ENCODE measurements around the gene LIPC.

Gene LIPC

DNA sequence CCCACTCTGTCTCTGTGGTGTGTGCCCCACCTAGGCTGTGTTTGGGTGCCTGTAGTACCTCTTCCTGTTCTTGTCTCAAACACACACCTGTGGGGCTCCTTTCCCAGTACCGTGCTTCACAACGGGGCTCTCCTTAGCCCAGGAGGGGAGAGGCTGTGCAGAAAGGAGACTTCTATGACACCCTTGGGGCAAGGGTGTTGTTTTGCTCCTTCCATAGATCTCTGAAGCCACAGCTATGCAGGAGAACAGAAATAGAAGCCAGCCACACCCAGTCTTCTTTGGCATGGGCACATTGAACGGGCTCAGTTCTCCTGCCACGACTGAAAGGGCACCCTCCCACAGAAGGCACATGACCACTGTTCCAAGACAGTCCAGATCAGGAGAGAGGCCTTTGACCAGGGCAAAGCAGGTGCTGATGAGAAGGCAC is 74.3 kb downstream of the LIPC start:
- no peak for FAIRE-seq
- no peak for DNase-seq (ENCODE audit: insufficient read length, low spot score)
- no peak for TF ChIP-seq CTCF (IDR thresholded peaks at IDR 0.05; ENCODE audit: insufficient read depth, missing control alignments)

GRCh38 chr15:58506783-58507668 is 75.2 kb downstream of the LIPC start:
- DNase-seq (ENCODE audit: insufficient read length, low spot score): no peak
- FAIRE-seq: no peak
- TF ChIP-seq CTCF (IDR thresholded peaks at IDR 0.05; ENCODE audit: insufficient read depth, missing control alignments): no peak

GRCh38 chr15:58509556-58509955 is 77.8 kb downstream of the LIPC start:
- no peak for TF ChIP-seq CTCF (IDR thresholded peaks at IDR 0.05; ENCODE audit: insufficient read depth, missing control alignments)
- DNase-seq (ENCODE audit: insufficient read length, low spot score) (no peak), FAIRE-seq (no peak)

DNA sequence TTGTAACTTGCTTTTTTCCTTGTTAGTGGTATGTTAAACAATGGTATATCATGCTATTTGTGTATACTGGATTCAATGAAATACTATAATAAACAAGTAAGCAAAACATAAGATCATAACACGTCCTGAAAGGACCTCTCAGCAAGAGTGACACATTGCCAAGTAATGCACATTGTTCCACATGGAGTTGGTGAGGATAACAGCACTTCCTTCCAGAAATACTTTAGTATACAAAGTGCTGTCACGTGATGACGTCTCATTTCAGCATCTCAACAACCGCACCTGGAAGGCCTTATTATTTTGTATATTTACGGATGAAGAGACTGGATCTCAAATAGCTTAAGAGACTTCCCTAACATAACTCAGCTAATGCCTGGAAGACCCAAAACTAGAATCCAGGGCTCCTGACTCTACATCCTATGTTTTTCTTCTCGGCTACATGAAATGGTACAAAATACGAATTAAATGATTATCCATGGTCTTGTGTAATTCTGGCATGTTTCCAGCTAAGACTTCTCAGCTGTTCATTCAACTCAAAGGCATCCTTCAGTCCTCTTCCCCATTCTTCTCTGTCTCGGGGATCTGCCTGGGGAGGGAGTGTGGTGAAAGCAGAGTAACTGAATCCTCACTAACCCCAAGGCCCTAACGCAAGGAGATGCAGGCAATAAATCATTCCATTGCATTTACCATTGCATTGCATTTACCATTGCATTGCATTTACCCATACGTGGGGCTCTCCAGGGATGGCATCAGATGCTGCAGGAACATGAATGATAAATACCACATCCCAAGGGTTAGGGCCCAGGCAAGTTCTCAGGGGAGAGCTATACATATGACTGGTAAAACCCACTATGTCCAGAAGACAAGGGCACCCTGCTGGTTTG is 79.2 kb downstream of the LIPC start:
- TF ChIP-seq CTCF (IDR thresholded peaks at IDR 0.05; ENCODE audit: insufficient read depth, missing control alignments): no peak
- DNase-seq (ENCODE audit: insufficient read length, low spot score) (no peak), FAIRE-seq (no peak)

- no peak for FAIRE-seq
- DNase-seq (ENCODE audit: insufficient read length, low spot score): no peak
- no peak for TF ChIP-seq CTCF (IDR thresholded peaks at IDR 0.05; ENCODE audit: insufficient read depth, missing control alignments)
Observed at GRCh38 chr15:58511599-58511987, 79.8 kb downstream of the LIPC start.

DNA sequence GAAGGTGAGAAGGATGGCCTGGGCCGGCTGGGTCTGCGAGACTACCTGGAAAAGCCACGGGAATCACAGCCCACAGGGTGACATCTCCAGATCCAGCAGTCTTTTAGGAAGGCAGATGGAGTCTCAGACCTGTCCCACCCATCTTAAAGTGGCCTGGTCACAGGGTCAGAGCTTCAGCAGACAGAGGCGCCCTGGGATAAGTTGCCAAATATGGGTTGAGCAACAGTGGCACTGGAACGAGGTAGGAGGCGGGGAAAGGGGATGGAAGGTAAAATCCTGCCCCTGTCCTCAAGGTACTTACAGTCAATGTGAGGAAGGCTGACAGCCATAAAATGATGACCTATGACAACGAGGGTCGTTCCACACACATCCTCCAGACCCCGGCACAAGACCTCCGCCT is 80.7 kb downstream of the LIPC start:
- no peak for FAIRE-seq
- DNase-seq (ENCODE audit: insufficient read length, low spot score): no peak
- TF ChIP-seq CTCF (IDR thresholded peaks at IDR 0.05; ENCODE audit: insufficient read depth, missing control alignments): no peak

Data from D721Med (cell line).